ENCODE data around the gene FBXO40.

The FBXO40 gene

GRCh38 chr3:121624147-121624899 lies 31.1 kb downstream of the FBXO40 start:
- DNase-seq = no peak

- DNase-seq = no peak
These were observed 33.3 kb downstream of the FBXO40 start for GRCh38 chr3:121626495-121626894.

- DNase-seq = no peak
These were observed 34.0 kb downstream of the FBXO40 start for GRCh38 chr3:121627211-121627610.

- no peak for DNase-seq
These were observed 34.4 kb downstream of the FBXO40 start for GRCh38 chr3:121627622-121628021.

GRCh38 chr3:121629601-121630000 lies 36.4 kb downstream of the FBXO40 start:
- DNase-seq = no peak

- no peak for DNase-seq
These were observed 37.2 kb downstream of the FBXO40 start for GRCh38 chr3:121630355-121630754.

GRCh38 chr3:121637922-121638321 lies 44.7 kb downstream of the FBXO40 start:
- DNase-seq = no peak

- DNase-seq = no peak
These were observed 47.9 kb downstream of the FBXO40 start for GRCh38 chr3:121641127-121641526.

GRCh38 chr3:121642601-121643314 lies 49.6 kb downstream of the FBXO40 start:
- DNase-seq = no peak

GRCh38 chr3:121645054-121645453 lies 51.9 kb downstream of the FBXO40 start:
- DNase-seq = no peak

GRCh38 chr3:121648219-121648958 lies 55.2 kb downstream of the FBXO40 start:
- DNase-seq = no peak

GRCh38 chr3:121649645-121650044 lies 56.5 kb downstream of the FBXO40 start:
- no peak for DNase-seq

- no peak for DNase-seq
These were observed 58.5 kb downstream of the FBXO40 start for GRCh38 chr3:121651684-121652083.

- DNase-seq = no peak
These were observed 61.6 kb downstream of the FBXO40 start for GRCh38 chr3:121654493-121655385.

GRCh38 chr3:121658716-121659435 lies 65.7 kb downstream of the FBXO40 start:
- DNase-seq = no peak

GRCh38 chr3:121659586-121659985 lies 66.4 kb downstream of the FBXO40 start:
- DNase-seq = no peak

GRCh38 chr3:121660356-121661171 lies 67.4 kb downstream of the FBXO40 start, which contains the start of gene HCLS1:
Gene HCLS1, minus strand, starts transcription at chr3:121660903. Its CDS starts 2,556 bp downstream, at chr3:121658347.
- DNase-seq = peak; percentile 57

- DNase-seq = no peak
These were observed 68.2 kb downstream of the FBXO40 start for GRCh38 chr3:121661376-121661775.

GRCh38 chr3:121662742-121663141 lies 69.6 kb downstream of the FBXO40 start:
- DNase-seq = no peak

GRCh38 chr3:121663171-121663847 lies 70.1 kb downstream of the FBXO40 start:
- no peak for DNase-seq

Measured in activated T-cell treated with anti-CD3 and anti-CD28 coated beads for 4 hours (primary cell).